PC-9 (cell line): ENCODE data around the gene CELA1. TPM values are rescaled to one million over a fixed set of nuclear protein-coding genes. Genes with fewer than 3 reads are reported as not detected.

Experiments
- BruUV-seq: library from RNA; stranded (reverse); fragments of 400-500 nt; replicated peaks from 2 replicates; lab custom pipeline; 2021; lab: Mats Ljungman, UMichigan
- CTCF ChIA-PET: fragments of 300-600 bp; sonication (Branson Sonifier 250); formaldehyde crosslinking; loops from one replicate; lab custom pipeline; 2022; ENCODE audit warnings: antibody characterized with exemption; lab: Charles Lee
- POLR2A ChIA-PET: fragments of 300-600 bp; sonication (Branson Sonifier 250); formaldehyde crosslinking; loops from one replicate; lab custom pipeline; 2022; ENCODE audit warnings: antibody characterized with exemption; ENCODE audit not compliant: unreplicated experiment; lab: Charles Lee
- DNase-seq, 2 experiments: peaks; one replicate each; pipeline versions ENCODE4 v3.0.0 to v3.0.0-alpha.2; 2015 to 2022; ENCODE audit warnings: mixed read lengths in 1 of 2
- H2AFZ ChIP-seq: fragments of 200-600 bp; sonication (generic); 2 replicates; pipeline ENCODE4 v1.8.1; 2017; ENCODE audit warnings: antibody characterized with exemption
- H3F3A ChIP-seq: fragments of 200-600 bp; sonication (generic); 2 replicates; pipeline ENCODE4 v1.8.1; 2017; ENCODE audit warnings: antibody characterized with exemption, mild to moderate bottlenecking, low read depth; ENCODE audit not compliant: insufficient read depth
- H3K27ac ChIP-seq: fragments of 200-600 bp; sonication (generic); 2 replicates; pipeline ENCODE4 v1.6.1; 2016; ENCODE audit warnings: mixed run types
- H3K27me3 ChIP-seq: fragments of 200-600 bp; sonication (generic); 2 replicates; pipeline ENCODE4 v1.6.1; 2016; ENCODE audit warnings: low read depth, mixed run types; ENCODE audit not compliant: insufficient read depth
- H3K36me3 ChIP-seq: fragments of 200-600 bp; sonication (generic); 2 replicates; pipeline ENCODE4 v1.6.1; 2016; ENCODE audit warnings: low read depth, mixed run types
- H3K4me1 ChIP-seq: fragments of 200-600 bp; sonication (generic); replicated peaks from 2 replicates; pipeline ENCODE4 v1.6.1; 2016; ENCODE audit warnings: mixed run types; ENCODE audit not compliant: insufficient read depth
- H3K4me2 ChIP-seq: fragments of 200-600 bp; sonication (generic); 2 replicates; pipeline ENCODE4 v1.6.1; 2017; ENCODE audit warnings: mixed run types
- H3K4me3 ChIP-seq: fragments of 200-600 bp; sonication (generic); 2 replicates; pipeline ENCODE4 v1.6.1; 2016; ENCODE audit warnings: mixed run types
- H3K79me2 ChIP-seq: fragments of 200-600 bp; sonication (generic); 2 replicates; pipeline ENCODE4 v1.6.1; 2017; ENCODE audit warnings: low read depth, mixed run types
- H3K9me2 ChIP-seq: fragments of 200-600 bp; sonication (generic); 2 replicates; pipeline ENCODE4 v1.8.1; 2017; ENCODE audit warnings: mild to moderate bottlenecking; ENCODE audit not compliant: insufficient read depth
- H3K9me3 ChIP-seq: fragments of 200-600 bp; sonication (generic); 2 replicates; pipeline ENCODE4 v1.8.1; 2016; ENCODE audit warnings: low read depth; ENCODE audit not compliant: insufficient read depth
- H4K20me1 ChIP-seq: fragments of 200-600 bp; sonication (generic); 2 replicates; pipeline ENCODE4 v1.8.1; 2017; ENCODE audit not compliant: insufficient read depth
- EZH2 ChIP-seq: fragments of 200-600 bp; sonication (generic); IDR thresholded peaks from 2 replicates; pipeline ENCODE4 v1.8.0; 2017; ENCODE audit warnings: antibody characterized with exemption, low read depth
- intact Hi-C: fragments of 100-400 bp; cut with micrococcal nuclease; formaldehyde crosslinking; loops from one replicate; pipeline ENCODE4 v1.10.0; 2022; ENCODE audit not compliant: unreplicated experiment
- total RNA-seq: library from RNA; stranded (reverse); gene quantifications from 2 replicates; pipeline ENCODE4 v1.2.3, GENCODE V29; 2021
- TF ChIP-seq, protein P1 (sequence below): fragments of 200-600 bp; sonication (generic); conservative IDR thresholded peaks from 2 replicates; pipeline ENCODE4 v1.6.1; 2017; ENCODE audit warnings: mixed run types, antibody characterized with exemption, mild to moderate bottlenecking, moderate library complexity

The CELA1 gene
- total RNA-seq, 1 experiment from 2014 or later, result not detected

DNA sequence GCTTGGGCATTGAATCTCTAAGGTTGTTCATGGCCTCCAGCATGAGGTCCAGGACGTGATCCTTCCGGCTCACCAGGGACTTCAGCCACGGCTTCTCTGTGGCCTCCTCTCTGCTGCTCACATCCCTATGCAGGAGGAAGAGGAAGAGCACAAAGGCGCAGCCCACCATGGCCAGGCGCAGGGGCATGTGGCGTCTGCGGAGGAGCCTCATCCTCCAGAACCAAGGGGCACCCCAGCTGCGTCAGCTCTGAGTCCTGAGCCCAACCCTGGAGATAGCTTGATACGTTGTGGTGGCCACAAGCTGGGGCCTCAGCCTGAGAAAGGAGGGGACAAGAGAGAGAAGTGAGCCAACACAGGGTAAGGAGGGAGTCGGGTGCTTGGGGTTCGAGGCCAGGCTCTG, 33.1 kb upstream of the CELA1 start:
- H3K4me3 ChIP-seq, result no peak overlapping the region
- no peak overlapping the region for H3K4me2 ChIP-seq
- no peaks in the 10 kb centered on the region for H3K9me3 ChIP-seq
- no peaks in the 10 kb centered on the region for H4K20me1 ChIP-seq
- H3K36me3 ChIP-seq, result peaks cover 56% of the 10 kb centered on the region
- no peaks in the 10 kb centered on the region; the same call in 1 of the 2 replicates for H3K79me2 ChIP-seq
- no peak overlapping the region for H2AFZ ChIP-seq
- ChIA-PET POLR2A (no interaction called here), CTCF (no interaction called here)
- TF ChIP-seq, protein P1, sequence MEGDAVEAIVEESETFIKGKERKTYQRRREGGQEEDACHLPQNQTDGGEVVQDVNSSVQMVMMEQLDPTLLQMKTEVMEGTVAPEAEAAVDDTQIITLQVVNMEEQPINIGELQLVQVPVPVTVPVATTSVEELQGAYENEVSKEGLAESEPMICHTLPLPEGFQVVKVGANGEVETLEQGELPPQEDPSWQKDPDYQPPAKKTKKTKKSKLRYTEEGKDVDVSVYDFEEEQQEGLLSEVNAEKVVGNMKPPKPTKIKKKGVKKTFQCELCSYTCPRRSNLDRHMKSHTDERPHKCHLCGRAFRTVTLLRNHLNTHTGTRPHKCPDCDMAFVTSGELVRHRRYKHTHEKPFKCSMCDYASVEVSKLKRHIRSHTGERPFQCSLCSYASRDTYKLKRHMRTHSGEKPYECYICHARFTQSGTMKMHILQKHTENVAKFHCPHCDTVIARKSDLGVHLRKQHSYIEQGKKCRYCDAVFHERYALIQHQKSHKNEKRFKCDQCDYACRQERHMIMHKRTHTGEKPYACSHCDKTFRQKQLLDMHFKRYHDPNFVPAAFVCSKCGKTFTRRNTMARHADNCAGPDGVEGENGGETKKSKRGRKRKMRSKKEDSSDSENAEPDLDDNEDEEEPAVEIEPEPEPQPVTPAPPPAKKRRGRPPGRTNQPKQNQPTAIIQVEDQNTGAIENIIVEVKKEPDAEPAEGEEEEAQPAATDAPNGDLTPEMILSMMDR, result no peak
- TF ChIP-seq EZH2, result no peak
- intact Hi-C loops, result no loop called here
- H3F3A ChIP-seq, result peaks cover 10% of the 10 kb centered on the region
- no peak overlapping the region for H3K27ac ChIP-seq
- no peaks in the 10 kb centered on the region for H3K9me2 ChIP-seq
- DNase-seq, result no peak
- no peaks in the 10 kb centered on the region for H3K27me3 ChIP-seq
- peaks cover 21% of the 10 kb centered on the region for H3K4me1 ChIP-seq
- no TSS peak for BruUV-seq

DNA sequence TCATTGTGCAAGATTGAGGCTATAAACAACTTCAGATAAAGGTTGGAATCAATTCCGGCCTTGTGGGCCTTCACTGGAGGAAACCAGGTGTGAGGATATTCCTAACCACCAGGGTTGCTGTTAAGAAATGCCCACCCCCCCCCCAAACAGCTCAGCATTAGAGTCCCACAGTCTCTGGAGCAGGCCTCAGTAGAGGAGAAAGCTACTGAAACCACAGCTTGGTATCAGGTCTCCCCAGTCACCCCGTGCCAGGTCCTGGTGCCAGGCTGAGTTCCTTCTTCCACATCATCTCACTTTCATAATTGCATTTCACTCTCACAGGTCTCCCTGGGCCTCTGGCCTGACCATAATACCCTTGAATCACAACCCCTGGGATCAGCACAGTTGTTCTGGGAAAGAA, 32.3 kb upstream of the CELA1 start:
- peaks cover 61% of the 10 kb centered on the region for H3K36me3 ChIP-seq
- POLR2A ChIA-PET, result no interaction called here
- H3K4me2 ChIP-seq, result no peak overlapping the region
- H3K27me3 ChIP-seq, result no peaks in the 10 kb centered on the region
- no peak for DNase-seq
- TF ChIP-seq, protein P1, result no peak
- TF ChIP-seq EZH2, result no peak
- no peaks in the 10 kb centered on the region; the same call in 1 of the 2 replicates for H3K79me2 ChIP-seq
- intact Hi-C loops, result no loop called here
- no peaks in the 10 kb centered on the region for H3K9me3 ChIP-seq
- H2AFZ ChIP-seq, result no peak overlapping the region
- CTCF ChIA-PET, result no interaction called here
- no peak overlapping the region for H3K27ac ChIP-seq
- H3K4me3 ChIP-seq, result no peak overlapping the region
- peaks cover 12% of the 10 kb centered on the region for H3K4me1 ChIP-seq
- no TSS peak for BruUV-seq
- H3F3A ChIP-seq, result peaks cover 2% of the 10 kb centered on the region
- no peaks in the 10 kb centered on the region for H4K20me1 ChIP-seq
- no peaks in the 10 kb centered on the region for H3K9me2 ChIP-seq

DNA sequence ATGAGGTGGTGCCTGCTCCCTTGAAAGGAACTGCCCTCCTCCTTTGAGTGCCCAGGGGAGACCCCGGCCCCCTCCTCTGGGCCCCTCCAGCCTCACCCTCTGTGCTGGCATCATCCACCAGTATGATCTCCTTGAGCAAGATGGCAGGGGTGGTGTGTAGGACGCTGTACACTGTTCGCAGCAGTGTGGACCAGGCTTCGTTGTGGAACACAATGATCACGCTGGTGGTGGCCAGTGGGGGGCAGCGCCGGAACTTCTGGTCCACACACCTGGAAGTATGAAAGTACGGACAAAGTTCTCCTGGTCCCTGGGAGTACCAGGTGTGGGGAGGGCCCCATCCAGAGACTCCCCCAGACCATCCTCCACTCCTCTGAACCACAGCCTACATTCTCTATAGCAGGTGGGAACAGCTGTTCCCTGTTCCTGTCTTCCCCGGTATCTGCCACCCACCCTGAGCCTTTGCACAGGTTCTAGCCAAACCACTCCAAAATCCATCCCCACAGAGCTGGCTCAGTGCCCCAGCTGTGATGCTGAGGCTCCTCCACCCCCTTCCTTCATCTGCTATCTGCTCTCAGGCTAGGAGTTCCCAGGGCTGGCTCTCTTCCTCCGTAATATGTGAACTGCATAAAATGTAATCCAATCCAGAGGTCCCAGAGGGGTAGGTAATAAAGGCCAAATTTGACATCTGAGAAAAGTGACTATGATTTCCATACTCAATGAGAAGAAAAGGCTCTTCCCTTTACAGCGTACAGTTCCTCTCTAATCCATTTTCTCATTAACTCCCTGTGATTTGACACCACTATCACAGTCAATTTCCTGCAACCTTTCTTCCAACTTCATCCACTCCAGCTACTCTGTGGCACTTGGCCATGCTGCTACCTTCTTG, 30.9 kb upstream of the CELA1 start:
- Histone ChIP-seq H3K36me3 (peaks cover 52% of the 10 kb centered on the region), H3K4me2 (no peak overlapping the region), H3K27me3 (no peaks in the 10 kb centered on the region), H3F3A (peaks cover 8% of the 10 kb centered on the region), H3K27ac (no peak overlapping the region), H3K79me2 (no peaks in the 10 kb centered on the region), H4K20me1 (no peaks in the 10 kb centered on the region), H3K9me2 (no peaks in the 10 kb centered on the region), H3K4me1 (peaks cover 12% of the 10 kb centered on the region), H3K4me3 (no peak overlapping the region), H3K9me3 (no peaks in the 10 kb centered on the region), H2AFZ (no peak overlapping the region)
- intact Hi-C loops, result no loop called here
- POLR2A ChIA-PET, result no interaction called here
- DNase-seq, result no peak
- no peak for TF ChIP-seq EZH2
- TF ChIP-seq, protein P1, result no peak
- CTCF ChIA-PET, result no interaction called here
- BruUV-seq, result no TSS peak
